ENCODE measurements around the gene METRNL.

METRNL gene

DNA sequence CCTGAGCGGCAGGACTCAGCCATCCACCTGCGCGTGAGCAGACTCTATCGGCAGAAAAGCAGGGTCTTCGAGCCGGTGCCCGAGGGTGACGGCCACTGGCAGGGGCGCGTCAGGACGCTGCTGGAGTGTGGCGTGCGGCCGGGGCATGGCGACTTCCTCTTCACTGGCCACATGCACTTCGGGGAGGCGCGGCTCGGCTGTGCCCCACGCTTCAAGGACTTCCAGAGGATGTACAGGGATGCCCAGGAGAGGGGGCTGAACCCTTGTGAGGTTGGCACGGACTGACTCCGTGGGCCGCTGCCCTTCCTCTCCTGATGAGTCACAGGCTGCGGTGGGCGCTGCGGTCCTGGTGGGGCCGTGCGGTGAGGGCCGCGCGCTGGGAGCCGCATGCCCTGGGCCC lies 14.9 kb downstream of the METRNL start:
- DNase-seq = no peak

DNA sequence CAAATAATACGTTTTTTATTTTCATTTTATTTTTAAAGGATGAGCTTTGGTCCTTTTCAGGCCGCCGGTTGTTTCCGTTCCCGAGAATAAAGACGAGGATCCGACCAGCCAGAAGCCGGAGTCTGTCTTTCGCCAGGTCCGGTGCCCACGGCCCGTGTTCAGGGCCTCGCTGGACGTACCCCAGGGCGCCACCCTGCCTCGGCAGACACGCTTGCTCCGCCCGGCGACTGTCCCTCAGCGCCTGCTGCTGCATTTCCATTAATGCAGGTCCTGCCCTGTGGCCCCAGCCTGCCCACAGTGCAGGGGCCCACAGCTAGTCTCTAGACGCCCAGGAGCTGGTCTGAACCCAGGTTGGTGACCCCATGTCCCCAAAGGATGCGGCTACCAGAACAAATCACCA lies 15.6 kb downstream of the METRNL start:
- DNase-seq = no peak

DNA sequence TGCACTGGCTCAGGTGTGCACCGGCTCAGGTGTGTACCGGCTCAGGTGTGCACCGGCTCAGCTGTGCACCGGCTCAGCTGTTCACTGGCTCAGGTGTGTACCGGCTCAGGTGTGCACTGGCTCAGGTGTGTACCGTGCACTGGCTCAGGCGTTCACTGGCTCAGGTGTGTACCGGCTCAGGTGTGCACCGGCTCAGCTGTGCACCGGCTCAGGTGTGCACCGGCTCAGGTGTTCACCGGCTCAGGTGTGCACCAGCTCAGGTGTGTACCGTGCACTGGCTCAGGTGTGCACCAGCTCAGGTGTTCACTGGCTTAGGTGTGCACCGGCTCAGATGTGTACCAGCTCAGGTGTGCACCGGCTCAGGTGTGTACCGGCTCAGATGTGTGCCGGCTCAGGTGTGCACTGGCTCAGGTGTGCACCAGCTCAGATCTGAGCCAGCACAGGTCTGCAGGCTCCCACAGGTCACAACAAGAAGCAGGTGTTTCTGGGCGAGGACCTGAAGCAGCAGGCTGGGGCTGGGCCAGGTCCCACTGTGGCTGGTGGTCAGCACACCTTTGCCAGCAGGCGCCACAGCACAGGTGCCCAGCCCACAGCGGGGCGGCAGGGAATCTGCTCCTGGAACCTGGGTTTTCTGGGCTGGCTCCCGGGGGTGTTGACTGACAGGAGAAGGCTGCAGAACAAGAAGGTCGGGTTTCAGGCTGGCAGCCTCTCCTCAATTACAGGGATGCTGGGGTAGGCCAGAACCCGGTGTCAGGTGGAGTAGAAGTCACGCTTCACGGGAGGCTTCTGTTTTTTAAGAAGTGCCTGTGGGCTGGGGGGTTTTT lies 17.2 kb downstream of the METRNL start:
- DNase-seq = no peak

DNA sequence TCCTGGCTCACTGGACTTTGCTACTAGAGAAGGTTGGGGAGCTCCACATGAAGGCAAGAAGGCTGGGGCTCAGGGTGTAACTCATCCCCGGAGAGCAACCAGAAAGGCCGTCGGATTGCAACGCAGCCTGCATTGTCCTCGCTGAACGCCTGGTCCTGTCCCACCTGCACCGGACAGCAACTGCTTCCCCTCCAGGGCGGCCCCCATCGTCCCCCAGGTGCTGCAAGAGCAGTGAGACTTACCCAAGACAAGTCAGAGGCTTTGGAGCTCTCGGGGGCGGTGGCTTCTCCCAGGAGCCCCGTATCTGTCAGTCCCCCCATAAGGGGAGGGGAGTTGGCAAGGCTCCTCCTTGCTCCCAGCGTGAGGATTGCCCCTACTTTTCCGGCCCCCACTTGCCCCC lies 18.4 kb downstream of the METRNL start:
- no peak for DNase-seq

DNA sequence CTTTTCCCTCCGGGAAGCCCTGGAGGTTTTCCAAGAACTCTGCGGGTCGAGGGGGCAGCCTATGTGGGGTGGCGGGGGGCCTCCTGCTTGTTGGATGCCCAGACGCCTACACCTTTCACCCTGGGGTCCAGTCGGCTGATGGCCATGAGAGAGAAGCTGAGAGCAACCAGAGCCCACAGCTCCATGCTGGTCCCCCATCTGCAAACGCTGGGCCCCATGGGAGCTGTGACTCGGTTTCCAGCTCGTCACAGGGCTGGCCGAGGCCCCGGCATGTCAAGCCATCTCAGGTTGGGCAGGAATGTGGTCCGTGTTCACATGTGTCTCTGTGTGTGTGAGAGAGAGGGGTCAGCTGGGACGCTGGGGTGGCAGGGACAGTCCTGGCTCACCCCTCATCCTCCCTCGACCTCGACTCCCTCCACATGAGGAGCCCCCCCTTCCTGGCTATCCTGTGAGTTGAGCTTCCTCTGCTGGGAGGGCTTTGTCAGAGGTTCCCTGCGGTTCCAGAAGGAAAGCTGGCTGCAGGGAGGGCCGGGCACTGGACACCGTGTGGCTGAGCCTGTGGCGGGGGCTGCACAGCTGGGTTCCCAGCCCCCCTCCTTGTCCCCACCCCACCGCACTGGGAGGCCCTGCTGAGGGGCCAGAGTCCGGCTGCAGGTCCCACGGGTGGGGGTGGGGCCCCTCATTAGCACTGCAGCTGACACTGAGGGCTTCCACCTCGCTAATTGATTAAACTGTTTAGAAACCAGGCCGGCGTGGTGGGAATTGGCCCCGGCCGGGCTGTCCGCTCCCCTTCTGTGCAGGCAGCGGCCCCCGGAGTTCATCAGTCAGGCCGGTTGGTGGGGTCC lies 19.1 kb downstream of the METRNL start:
- no peak for DNase-seq

DNA sequence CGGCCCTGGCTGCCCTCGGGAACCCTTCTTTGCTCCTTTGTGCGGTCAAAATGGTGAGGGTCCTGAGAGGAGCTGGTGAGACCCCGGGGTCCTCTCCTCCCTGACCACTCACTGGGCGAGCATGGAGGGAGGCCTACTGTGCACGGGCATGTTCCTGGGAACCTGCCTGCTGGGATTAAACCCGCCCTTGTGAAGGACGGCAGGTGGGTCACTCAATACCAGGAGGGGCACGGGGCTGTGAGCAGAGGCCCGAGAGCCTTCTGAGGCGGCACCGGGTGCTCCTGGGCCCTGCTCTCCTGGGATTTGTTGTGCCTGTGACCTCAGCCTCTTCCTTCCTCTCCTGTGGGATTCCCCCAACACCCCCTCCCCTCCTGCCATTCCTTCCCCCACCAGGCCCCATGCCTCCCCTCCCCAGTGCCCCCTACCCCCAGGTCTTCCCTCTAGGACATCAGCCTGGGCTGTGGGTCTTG lies 19.7 kb downstream of the METRNL start:
- DNase-seq = no peak

DNA sequence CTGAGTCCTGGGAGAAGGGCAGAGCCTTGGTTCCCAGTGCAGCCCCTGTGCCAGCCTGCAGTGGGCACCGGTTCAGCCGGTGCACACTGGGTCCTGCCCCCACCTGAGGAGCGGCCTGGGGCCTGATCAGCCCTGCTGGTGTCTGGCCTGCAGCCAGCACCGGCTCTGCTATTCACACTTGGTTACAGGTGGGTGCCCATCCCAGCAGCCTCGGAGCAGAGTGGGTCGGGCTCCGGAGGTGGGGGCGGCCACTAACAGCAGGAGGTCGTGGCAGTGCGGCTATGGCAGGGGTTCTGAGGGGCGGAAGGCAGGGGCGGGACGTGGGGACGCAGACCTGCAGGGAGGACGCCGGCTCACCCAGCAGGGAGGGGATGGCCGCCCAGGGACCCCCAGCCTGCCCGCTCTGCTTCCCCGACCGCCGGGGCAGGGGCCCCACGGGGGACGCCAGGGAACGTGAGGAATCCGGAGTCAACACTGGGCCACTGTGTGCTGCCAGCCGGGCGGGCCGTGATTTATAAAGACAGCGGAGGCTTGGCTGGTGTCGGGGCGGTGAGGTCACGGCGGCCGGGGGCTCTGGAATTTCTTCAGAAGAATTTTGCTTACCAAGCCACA lies 20.3 kb downstream of the METRNL start:
- no peak for DNase-seq

DNA sequence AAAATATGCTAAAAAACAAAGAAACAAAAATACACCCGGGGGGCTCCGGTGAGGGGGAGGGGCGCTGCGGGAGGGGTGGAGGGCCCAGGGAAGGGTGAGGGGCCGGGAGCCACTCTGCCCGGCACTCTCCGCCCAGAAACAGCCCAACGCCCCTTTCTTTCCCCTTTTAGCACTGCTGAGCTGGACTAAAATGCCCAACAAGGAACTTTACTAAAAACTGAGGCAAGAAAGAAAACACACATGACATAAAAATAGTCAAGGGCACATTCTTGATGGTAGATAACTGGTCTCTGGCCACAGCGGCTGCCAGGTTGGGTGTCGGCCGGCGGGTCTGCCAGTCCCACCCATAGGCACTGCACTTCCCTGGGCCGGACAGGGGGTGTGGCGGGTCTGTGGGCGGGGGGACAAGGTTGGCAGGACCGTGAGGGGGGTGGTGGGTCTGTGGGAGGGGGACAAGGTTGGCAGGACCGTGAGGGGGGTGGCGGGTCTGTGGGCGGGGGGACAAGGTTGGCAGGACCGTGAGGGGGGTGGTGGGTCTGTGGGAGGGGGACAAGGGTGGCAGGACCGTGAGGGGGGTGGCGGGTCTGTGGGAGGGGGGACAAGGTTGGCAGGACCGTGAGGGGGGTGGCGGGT lies 20.9 kb downstream of the METRNL start:
- no peak for DNase-seq

DNA sequence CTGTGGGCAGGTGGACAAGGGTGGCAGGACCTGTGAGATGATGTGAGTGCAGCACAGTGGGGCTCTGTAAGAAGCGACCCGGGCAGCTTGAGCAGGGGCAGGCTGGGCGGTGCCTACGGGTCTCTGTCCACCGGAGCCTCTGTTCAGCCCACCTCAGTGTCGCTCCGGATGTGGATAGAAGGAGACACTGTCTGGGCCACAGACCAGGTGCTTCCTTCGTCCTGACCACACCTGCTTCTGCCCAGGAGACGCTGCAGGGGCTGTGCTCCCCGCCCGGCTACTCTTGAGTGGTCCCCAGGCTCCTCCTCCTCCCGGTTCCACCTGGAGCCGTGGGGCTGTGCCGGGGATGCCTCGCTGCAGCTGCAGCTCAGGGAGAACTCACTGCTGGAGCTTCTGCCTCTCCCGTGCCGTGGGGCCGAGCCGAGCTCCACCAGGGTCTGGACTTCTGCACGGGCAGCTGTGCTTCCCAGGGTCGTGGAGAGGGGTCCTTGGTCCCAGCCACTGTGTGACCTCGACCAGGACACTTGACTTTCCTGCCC lies 21.5 kb downstream of the METRNL start:
- no peak for DNase-seq

DNA sequence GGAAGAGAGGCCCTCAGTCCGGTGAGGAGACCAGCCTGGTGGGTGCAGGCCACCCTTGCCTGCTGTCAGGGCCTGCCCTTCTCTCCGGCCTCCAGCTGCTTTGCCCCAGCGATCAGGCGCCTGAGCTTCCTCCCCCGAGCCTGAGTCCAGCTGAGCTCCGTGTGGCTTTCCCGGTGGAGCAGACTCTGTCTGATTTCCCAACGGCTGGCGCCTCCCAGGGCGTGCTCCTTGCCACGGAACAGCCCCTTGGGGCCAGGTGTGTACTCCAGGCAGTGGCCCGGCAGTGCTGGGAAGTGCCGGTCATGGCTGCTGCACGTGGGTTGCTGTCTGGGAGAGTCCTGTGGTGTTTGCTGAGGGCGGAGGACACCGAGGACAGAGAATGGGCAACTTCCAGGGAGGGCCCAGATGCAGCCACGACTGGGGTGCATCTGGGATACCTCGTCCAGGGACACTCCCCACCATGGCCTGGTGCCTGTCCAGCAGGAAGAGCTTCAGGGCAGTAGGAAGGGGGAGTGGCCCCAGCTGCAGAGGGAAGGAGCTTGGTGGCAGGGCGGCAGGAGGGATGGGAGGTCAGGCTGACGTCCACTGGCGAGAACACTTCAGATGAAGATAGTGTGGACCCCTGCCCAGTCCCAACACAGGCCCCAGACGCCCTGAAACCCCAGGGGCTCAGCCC lies 22.5 kb downstream of the METRNL start:
- no peak for DNase-seq

DNA sequence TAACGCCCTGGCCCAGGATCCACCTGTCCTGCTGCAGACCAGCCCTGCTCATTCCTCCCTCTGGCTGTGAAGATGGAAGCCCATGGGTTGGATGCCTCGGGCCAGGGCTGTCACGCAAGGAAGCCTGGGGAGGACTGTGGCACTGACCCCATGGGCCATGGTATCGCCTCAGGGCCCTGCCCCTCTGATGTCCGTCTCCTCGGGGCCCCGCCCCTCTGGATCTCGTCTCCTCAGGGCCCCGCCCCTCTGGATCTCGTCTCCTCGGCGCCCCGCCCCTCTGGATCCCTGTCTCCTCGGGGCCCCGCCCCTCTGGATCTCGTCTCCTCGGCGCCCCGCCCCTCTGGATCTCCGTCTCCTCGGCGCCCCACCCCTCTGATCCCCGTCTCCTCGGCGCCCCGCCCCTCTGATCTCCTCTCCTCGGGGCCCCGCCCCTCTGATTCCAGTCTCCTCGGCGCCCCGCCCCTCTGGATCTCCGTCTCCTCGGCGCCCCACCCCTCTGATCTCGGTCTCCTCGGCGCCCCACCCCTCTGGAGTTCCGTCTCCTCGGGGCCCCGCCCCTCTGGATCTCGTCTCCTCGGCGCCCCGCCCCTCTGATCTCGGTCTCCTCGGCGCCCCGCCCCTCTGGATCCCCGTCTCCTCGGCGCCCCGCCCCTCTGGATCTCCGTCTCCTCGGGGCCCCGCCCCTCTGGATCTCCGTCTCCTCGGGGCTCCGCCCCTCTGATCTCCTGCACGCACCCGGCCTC lies 24.0 kb downstream of the METRNL start:
- DNase-seq = peak; percentile 65

DNA sequence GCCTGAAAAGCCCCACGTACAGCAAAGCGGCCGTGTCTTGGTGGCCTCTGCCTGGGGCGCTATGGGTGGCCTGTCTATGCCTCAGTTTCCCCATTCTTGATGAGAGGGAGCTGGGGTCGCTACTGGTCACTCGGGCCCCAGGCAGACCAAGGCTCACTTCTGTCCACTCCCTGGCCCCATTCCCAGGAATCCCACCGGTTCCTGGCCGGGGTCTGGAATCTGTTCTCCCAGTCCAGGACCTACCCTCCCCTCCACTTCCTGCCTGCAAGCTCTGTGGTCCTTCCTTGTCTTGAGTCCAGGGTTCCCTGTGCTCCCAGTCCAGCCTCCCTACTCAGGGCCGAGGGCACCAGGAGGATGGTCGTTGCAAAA lies 24.5 kb downstream of the METRNL start:
- DNase-seq = no peak

DNA sequence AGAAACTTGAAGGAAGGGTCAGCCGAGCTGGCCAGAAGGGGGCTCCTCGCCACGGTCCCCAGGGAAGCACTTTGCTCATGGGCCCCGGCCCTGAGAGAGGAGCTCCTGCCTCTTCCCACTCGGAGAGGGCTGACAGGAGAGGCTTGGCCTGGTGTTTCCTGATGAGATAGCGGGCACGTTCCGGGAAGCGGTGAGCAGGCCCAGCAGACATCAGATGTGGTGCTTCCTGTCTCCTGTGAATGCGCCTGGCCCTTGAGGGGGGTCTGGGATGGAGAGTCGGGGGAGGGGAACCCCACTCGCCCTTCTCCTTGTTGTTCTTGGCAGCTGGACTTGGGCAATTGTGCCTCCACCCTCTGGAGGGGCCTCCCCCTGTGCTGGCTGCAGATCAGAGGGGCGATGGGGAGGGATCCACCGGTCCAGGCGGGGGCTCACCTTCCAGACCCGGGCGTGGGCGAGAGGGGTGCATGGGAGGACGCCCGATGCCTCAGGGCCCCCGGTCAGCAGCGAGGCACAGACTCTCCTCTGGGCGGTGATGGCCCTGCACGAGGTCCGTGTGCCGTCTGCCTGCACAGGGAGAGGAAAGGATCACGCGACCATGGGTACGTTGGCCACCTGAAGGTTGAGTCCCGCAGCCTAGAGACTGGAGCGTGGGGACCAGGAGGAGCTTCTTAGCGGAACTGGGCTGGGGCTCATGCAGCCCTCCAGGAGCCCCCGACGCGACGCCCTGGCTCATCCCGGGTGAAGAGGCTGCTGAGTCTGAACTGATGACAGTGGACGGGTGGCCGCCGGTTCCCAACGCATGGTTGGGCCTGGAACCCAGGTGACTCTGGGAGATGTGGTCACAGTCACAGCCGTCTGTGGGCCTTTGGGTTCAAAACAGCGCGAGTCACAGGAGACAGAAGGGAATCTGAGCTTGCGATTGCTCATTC lies 25.4 kb downstream of the METRNL start:
- no peak for DNase-seq

DNA sequence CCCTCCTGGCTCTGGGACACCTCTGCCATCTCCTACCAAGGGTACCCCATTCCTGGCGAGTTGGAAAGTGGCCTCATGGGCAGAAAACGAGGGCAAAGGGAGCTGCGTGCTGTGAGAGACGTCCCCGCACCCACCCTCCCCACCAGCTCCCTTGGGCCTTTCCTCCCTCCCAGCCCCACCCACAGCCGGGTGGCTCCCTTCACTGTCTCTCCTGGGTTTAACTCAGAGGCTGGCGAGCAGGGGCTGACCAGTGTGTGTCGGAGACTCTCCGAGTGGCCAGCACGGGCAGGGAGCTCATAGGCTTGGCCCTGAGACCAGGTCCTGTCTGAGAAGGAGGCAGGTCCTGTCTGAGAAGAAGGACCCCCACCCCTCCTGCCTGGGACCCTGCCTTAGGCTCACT lies 26.1 kb downstream of the METRNL start:
- DNase-seq = no peak

DNA sequence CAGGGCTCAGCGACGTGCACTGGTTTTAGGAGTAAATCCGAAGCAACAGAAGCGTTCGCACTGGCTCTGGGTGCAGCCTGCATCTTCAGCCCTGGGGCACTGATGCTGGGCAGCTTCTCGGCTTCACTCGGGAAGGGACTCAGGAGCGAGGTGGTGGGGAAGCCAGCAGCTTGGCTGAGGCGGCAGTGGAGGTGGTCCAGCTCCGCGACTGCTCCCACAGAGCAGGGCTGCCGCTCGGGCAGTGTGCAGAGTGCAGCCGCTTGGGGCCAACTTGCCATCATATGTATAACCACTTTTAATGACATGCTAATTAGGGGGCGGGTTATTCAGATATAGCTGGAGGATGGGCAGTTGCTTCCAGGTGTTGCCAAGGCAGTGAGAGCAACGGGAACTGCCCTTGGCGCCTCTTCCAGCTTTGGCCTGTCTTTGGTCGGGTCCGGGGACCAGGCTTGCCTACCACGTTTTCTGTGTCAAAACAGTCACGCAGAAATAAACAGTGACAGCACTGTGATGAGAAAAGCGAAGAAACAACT lies 26.7 kb downstream of the METRNL start:
- DNase-seq = no peak

DNA sequence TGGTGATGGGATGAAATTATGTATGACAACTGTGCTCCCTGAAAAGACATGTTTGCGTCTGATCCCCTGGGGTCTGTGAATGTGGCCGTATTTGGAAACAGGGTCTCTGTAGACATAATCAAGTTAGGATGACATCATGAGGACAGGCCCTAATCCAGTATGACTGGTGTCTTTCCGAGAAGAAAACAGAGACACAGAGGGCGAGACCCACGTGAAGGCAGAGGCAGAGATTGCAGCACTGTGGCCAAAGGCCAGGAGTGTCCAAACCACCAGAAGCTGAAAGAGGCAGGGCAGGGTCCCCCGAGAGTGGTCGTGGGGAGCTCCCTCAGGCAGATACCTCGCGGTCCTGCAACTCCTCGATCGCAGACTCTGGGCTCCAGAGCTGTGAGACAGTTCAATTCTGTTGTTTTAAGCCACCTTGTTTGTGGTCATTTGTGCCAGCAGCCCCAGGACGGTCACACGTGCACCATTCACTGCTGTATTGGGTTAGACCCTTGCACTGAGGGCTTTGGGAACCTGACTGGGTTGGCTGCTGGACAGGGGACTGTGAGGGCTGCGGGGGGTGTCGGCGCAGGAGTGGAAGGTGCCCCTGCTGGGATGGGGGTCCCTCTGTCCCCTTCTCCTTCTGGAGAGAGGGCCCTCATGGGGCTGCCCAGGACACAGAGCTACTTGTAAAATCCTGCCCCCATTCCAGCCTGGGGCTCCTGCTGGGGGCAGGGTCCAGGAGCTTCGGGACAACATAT lies 27.7 kb downstream of the METRNL start:
- DNase-seq = no peak

DNA sequence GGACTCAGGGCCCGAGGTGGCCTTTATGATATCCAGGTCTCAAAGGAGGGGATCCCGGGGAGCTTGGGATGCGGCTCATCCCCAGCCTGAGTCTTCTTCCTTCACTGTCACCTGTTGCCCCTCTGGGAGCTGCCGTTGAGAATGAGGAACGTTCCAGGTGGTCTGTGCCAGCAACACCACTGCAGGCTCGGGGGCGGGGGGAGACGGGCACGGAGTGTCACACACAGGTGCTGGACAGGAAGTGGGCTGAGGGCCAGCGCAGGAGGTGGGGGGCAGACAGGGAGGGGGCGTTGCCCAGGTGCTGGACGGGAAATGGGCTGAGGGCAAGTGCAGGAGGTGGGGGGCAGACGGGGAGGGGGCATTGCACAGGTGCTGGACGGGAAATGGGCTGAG lies 28.2 kb downstream of the METRNL start:
- no peak for DNase-seq

DNA sequence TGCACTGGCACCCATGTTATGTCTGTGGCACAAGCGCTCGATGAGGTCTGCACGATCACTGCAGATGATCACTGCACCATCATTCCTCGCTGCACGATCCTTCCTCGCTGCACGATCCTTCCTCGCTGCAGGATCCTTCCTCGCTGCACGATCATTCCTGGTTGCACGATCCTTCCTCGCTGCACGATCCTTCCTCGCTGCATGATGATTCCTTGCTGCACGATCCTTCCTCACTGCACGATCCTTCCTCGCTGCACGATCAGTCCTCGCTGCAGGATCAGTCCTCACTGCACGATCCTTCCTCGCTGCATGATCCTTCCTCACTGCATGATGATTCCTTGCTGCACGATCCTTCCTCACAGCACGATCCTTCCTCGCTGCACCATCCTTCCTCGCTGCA lies 29.3 kb downstream of the METRNL start:
- no peak for DNase-seq

DNA sequence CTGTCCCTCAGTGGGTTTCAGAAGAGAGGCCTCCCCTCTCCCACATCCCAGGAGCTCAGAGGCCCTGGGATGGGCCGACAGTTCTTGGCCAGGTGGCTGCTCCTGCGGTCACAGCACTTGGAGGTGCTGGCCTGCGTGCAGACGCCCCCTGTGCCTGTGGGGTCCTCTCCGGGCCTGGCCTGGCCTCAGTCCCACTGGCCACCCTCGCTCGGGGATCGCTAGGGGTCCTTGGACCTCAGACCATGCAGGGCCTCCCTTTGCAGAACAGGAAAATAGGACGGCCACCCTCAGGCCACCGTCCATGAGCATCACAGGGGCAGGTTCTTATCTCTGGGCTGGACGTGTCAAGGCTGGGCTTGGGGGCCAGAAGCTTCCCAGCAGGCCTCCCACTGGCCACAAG lies 30.0 kb downstream of the METRNL start:
- no peak for DNase-seq
